Brain microvascular endothelial cell (primary cell): ENCODE data around the gene MAGI1.

Experiments
- DNase-seq: peaks from one replicate; pipeline ENCODE4 v3.0.0-alpha.2; 2020
- H3K27ac ChIP-seq: fragments of 250-450 bp; sonication (Bioruptor Pico); 2 replicates; pipeline ENCODE4 v1.5.1; 2020; ENCODE audit warnings: mild to moderate bottlenecking, moderate library complexity
- H3K27me3 ChIP-seq: fragments of 250-450 bp; sonication (Bioruptor Pico); replicated peaks from 2 replicates; pipeline ENCODE4 v1.5.1; 2020; ENCODE audit warnings: mild to moderate bottlenecking
- H3K36me3 ChIP-seq: fragments of 250-450 bp; sonication (Bioruptor Pico); replicated peaks from 2 replicates; pipeline ENCODE4 v1.5.1; 2020; ENCODE audit warnings: mild to moderate bottlenecking
- H3K4me3 ChIP-seq: 2 replicates; pipeline ENCODE4 v1.5.1; 2011; ENCODE audit warnings: low read depth, mild to moderate bottlenecking, control low read depth, low read length, moderate library complexity
- CTCF ChIP-seq: IDR thresholded peaks from 2 replicates; pipeline ENCODE4 v1.5.1; 2011; ENCODE audit warnings: low read depth, mild to moderate bottlenecking, moderate library complexity, low read length, control low read depth, inconsistent platforms; ENCODE audit errors: missing control alignments
- in situ Hi-C: cut with HindIII; loops from 2 replicates; pipeline ENCODE4 v1.10.0; 2017; ENCODE audit warnings: low sequenced_read_pairs, low pct_ligation_motif_present

Gene MAGI1

GRCh38 chr3:65408531-65409175 is 630.1 kb downstream of the MAGI1 start:
- no peak overlapping the region for H3K4me3 ChIP-seq
- no peaks in the 10 kb centered on the region for H3K36me3 ChIP-seq
- in situ Hi-C loops: no loop called here
- no peak for DNase-seq
- H3K27me3 ChIP-seq: no peaks in the 10 kb centered on the region
- no peak overlapping the region for H3K27ac ChIP-seq
- no peak for TF ChIP-seq CTCF

- H3K4me3 ChIP-seq: no peak overlapping the region
- in situ Hi-C loops: no loop called here
- no peak for TF ChIP-seq CTCF
- no peaks in the 10 kb centered on the region for H3K36me3 ChIP-seq
- no peak overlapping the region for H3K27ac ChIP-seq
- H3K27me3 ChIP-seq: no peaks in the 10 kb centered on the region
- no peak for DNase-seq
Measured at GRCh38 chr3:65406470-65406869, 632.2 kb downstream of the MAGI1 start.

GRCh38 chr3:65402597-65402996 is 636.1 kb downstream of the MAGI1 start:
- Histone ChIP-seq H3K36me3 (no peaks in the 10 kb centered on the region), H3K27ac (no peak overlapping the region), H3K4me3 (no peak overlapping the region), H3K27me3 (no peaks in the 10 kb centered on the region)
- in situ Hi-C loops: no loop called here
- peak; percentile 71 for DNase-seq
- TF ChIP-seq CTCF: peak; percentile 21

GRCh38 chr3:65401359-65402305 is 637.1 kb downstream of the MAGI1 start:
- H3K36me3 ChIP-seq: no peaks in the 10 kb centered on the region
- TF ChIP-seq CTCF: no peak
- DNase-seq: no peak
- H3K27me3 ChIP-seq: no peaks in the 10 kb centered on the region
- no peak overlapping the region for H3K4me3 ChIP-seq
- in situ Hi-C loops: no loop called here
- H3K27ac ChIP-seq: no peak overlapping the region

- no peak overlapping the region for H3K4me3 ChIP-seq
- in situ Hi-C loops: no loop called here
Measured at GRCh38 chr3:65400899-65401298, 637.8 kb downstream of the MAGI1 start.

More at GRCh38 chr3:65400899-65401298, 637.8 kb downstream of the MAGI1 start:
- Histone ChIP-seq H3K27me3 (no peaks in the 10 kb centered on the region), H3K27ac (no peak overlapping the region), H3K36me3 (no peaks in the 10 kb centered on the region)
- no peak for TF ChIP-seq CTCF
- DNase-seq: no peak
